ENCODE results near the gene PGGHG. TPM values are rescaled to one million over a fixed set of nuclear protein-coding genes. Genes with fewer than 3 reads are reported as not detected.

Gene PGGHG
- total and polyA plus RNA-seq, 10 of the 15 experiments (the other 5 are each of a cell fraction or from before 2014, with no cell fraction given): 0.10 to 8.3 (median 1.8) TPM

- TF ChIP-seq SMAD5 (IDR thresholded peaks at IDR 0.05; ENCODE audit: low read depth) (0 out of 2 replicates have a peak, but pooled peaks have one; percentile 43), RUNX3 (IDR thresholded peaks at IDR 0.05; ENCODE audit: low read length) (peak; percentile 95), PKNOX1 (IDR thresholded peaks at IDR 0.05) (peak; percentile 94), ATF3 (IDR thresholded peaks at IDR 0.05; ENCODE audit: borderline replicate concordance, extremely low read depth, low read depth, low read length) (peak; percentile 53; the same call in 1 of the 2 replicates), TAF1 (IDR thresholded peaks at IDR 0.05; ENCODE audit: borderline replicate concordance, low read depth, low read length) (peak; percentile 57), CTCF (IDR thresholded peaks at IDR 0.05 in 2 of 3, conservative IDR thresholded peaks at IDR 0.05 in 1 of 3; ENCODE audit: control insufficient read depth in 2 of 3, extremely low read depth in 1 of 3, insufficient read depth in 1 of 3, low read depth in 3 of 3, low read length in 3 of 3) (no peak), JUND (IDR thresholded peaks at IDR 0.05; ENCODE audit: low read depth, low read length) (peak; percentile 84), CREM (IDR thresholded peaks at IDR 0.05; ENCODE audit: low read depth) (peak; percentile 89), ASH2L (IDR thresholded peaks at IDR 0.05; ENCODE audit: borderline replicate concordance, low read depth) (peak; percentile 70; the same call in 1 of the 2 replicates), HSF1 (IDR thresholded peaks at IDR 0.05; ENCODE audit: low read depth, low read length) (no peak), NKRF (conservative IDR thresholded peaks at IDR 0.05) (peak; percentile 16; the same call in 1 of the 2 replicates), CBFB (IDR thresholded peaks at IDR 0.05; ENCODE audit: low read depth) (peak; percentile 66), SREBF2 (IDR thresholded peaks at IDR 0.05; ENCODE audit: low read length) (no peak), MEF2A (IDR thresholded peaks at IDR 0.05; ENCODE audit: insufficient read depth, low read depth, low read length) (peak; percentile 74; the same call in 1 of the 2 replicates), STAT3 (IDR thresholded peaks at IDR 0.05; ENCODE audit: low read depth, low read length) (peak; percentile 94; the same call in 1 of the 2 replicates), FOXK2 (IDR thresholded peaks at IDR 0.05) (peak; percentile 91), POLR2AphosphoS5 (IDR thresholded peaks at IDR 0.05; ENCODE audit: low read length) (peak; percentile 92), ETV6 (conservative IDR thresholded peaks at IDR 0.05 in 1 of 2, IDR thresholded peaks at IDR 0.05 in 1 of 2; ENCODE audit: borderline replicate concordance in 1 of 2, low read depth in 1 of 2) (peak in 1 of 2 experiments; percentile 86; a peak in 1 of 4 replicates), SRF (IDR thresholded peaks at IDR 0.05; ENCODE audit: low read depth in 2 of 2, low read length in 2 of 2) (peak in 1 of 2 experiments; percentile 73; a peak in 2 of 4 replicates), NR2F1 (conservative IDR thresholded peaks at IDR 0.05) (peak; percentile 53; the same call in 1 of the 2 replicates)
Observed at GRCh38 chr11:269146-269890, 19.6 kb upstream of the PGGHG start (continued).

Measured in GM12878 (cell line).